ENCODE results near the gene HSDL2.

Gene HSDL2

DNA sequence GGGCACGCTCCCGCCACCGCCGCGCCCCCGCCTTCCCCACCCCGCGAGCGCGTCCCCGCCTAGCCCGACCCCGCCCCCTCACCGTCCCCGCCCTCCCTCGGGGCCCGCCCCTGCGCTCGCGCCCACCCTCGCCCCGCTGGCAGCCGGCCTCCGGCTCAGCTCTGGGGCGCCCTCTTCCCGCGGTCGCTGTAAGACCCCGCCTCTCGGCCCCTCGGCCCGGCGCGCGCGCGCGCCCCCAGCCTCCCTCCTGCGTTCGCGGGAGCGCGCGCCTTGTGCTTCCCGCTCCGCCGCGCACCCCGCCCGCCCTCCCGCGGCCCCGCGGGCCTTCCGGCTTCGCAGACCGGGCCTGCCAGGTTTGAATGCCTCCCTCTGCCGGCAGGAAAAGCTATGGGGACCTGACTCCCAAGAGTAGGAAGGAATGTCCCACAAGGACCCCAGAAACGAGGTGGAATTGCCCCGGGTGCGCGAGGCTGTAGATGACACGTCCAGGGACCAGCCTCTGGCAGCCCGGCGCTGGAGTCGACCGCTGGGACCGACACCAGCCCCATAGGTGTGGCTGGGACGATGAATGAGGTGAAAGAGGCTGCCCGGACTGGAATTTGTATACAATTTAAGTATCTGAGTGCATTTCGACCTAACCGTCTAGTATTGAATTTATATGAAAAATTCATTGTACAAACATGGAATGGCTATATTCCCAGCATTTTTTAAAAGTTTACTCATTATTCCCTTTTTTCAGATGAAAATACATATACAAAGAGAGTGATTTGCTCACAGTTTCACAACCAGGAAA, 46.1 kb upstream of the HSDL2 start:
- TF ChIP-seq, protein P1, sequence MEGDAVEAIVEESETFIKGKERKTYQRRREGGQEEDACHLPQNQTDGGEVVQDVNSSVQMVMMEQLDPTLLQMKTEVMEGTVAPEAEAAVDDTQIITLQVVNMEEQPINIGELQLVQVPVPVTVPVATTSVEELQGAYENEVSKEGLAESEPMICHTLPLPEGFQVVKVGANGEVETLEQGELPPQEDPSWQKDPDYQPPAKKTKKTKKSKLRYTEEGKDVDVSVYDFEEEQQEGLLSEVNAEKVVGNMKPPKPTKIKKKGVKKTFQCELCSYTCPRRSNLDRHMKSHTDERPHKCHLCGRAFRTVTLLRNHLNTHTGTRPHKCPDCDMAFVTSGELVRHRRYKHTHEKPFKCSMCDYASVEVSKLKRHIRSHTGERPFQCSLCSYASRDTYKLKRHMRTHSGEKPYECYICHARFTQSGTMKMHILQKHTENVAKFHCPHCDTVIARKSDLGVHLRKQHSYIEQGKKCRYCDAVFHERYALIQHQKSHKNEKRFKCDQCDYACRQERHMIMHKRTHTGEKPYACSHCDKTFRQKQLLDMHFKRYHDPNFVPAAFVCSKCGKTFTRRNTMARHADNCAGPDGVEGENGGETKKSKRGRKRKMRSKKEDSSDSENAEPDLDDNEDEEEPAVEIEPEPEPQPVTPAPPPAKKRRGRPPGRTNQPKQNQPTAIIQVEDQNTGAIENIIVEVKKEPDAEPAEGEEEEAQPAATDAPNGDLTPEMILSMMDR (IDR thresholded peaks at IDR 0.05; ENCODE audit: insufficient read depth, low read length, missing control alignments) = peak; percentile 55
- ChIA-PET POLR2A (interaction anchor here (1.0 to 1.4 kb wide), 2 partner anchors 46 to 113 kb away, joined by 3 to 4 read pairs; partner anchors contain the start of gene HSDL2), CTCF (interaction anchor here (0.7 to 1.6 kb wide), 12 partner anchors 9 to 385 kb away, joined by 3 to 6 read pairs (median 3); no protein-coding TSS in a partner anchor)
- DNase-seq (ENCODE audit: low read depth, low spot score) = peak; percentile 24
- H3K4me3 ChIP-seq (ENCODE audit: low read depth, low read length) = peak overlapping the region; percentile 91

DNA sequence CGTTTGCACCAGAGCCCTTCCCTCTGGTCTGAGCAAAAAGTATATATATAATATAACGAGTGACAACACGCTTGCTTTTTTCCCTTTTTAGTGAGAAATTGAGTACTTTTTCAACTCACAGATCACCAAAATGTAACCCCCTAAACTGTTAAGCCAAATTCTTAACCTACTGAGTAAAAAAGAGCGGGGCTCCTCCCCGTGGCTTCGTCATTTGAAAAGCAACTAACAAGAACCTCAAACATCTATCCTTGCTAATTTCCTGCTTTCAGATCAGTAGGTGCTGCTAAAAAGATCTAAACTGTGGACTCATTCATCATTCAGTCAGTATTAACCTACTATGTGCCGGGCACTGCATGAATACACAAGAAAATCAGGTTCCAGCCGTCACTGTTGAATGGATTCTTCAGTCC, 45.5 kb upstream of the HSDL2 start:
- TF ChIP-seq, protein P1 (IDR thresholded peaks at IDR 0.05; ENCODE audit: insufficient read depth, low read length, missing control alignments) = no peak
- peak overlapping the region; percentile 72 for H3K4me3 ChIP-seq (ENCODE audit: low read depth, low read length)
- DNase-seq (ENCODE audit: low read depth, low spot score) = no peak
- POLR2A ChIA-PET = interaction anchor here (0.9 kb wide), 1 partner anchor 32 kb away, joined by 3 read pairs; no protein-coding TSS in a partner anchor
- CTCF ChIA-PET = interaction anchor here (0.8 to 1.6 kb wide), 7 partner anchors 8 to 237 kb away, joined by 3 to 14 read pairs (median 5); no protein-coding TSS in a partner anchor

DNA sequence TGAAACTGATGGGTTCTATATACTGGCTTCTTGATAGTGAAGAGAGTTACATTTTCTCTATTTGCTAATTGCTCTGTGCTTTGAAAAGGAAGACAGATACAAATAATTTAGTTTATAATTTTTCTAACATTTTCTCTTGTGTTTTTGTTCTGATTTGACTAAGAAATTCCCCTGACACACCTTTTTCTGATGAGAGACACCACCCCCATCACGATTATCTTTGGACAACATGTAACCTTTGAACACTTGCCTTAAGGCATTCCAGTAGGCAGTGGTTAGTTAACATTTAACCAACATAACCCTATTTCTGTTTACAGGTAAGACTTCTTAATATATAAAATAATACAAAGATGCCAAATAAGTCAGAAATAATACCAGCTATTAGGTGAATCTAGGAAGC, 42.4 kb upstream of the HSDL2 start:
- CTCF ChIA-PET = interaction anchor here (1.1 to 1.6 kb wide), 2 partner anchors 243 to 247 kb away, joined by 3 to 4 read pairs; no protein-coding TSS in a partner anchor
- POLR2A ChIA-PET = no interaction called here
- H3K4me3 ChIP-seq (ENCODE audit: low read depth, low read length) = no peak overlapping the region
- DNase-seq (ENCODE audit: low read depth, low spot score) = no peak
- TF ChIP-seq, protein P1 (IDR thresholded peaks at IDR 0.05; ENCODE audit: insufficient read depth, low read length, missing control alignments) = no peak

DNA sequence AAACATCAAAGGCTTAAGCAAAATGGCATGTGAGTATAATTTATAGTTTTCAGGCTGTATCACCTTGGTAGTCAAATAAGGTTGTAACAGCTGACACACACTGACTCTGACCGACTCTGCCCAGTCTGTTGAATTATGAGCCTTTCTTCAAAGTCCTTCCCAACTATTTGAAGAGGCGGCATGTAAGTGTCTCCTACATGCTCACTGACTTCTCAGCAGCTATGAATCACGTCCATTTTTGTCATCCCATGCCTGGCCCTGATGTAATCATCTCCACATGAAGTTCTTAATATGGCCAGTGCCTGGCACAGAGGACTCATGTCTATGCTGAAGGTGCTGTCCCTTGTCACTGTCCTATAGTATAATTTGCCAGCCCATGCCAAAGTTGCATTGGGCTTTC, 41.3 kb upstream of the HSDL2 start:
- DNase-seq (ENCODE audit: low read depth, low spot score) = peak; percentile 53

DNA sequence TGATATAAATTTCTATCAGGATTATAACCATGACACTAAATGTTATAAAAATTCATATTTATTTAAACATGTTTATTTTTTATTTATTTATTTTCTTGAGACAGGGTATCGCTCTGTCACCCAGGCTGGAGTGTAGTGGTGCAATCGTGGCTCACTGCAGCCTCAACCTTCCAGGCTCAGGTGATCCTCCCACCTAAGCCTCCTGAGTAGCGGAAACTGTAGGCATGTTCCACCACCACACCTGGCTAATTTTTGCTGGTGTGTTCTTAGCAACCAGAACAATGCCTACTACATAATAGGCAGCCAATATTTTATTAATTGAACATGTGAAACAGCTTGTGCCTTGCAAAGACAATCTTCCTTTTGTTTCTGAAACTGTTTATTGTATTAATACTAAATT, 40.0 kb upstream of the HSDL2 start:
- CTCF ChIA-PET = interaction anchor here (0.8 kb wide), 1 partner anchor 21 kb away, joined by 3 read pairs; no protein-coding TSS in a partner anchor
- TF ChIP-seq, protein P1 (IDR thresholded peaks at IDR 0.05; ENCODE audit: insufficient read depth, low read length, missing control alignments) = no peak
- DNase-seq (ENCODE audit: low read depth, low spot score) = no peak
- POLR2A ChIA-PET = no interaction called here
- no peak overlapping the region for H3K4me3 ChIP-seq (ENCODE audit: low read depth, low read length)

More for the DNA sequence above, 41.3 kb upstream of the HSDL2 start:
- ChIA-PET POLR2A (interaction anchor here (0.7 kb wide), 1 partner anchor 419 kb away, joined by 3 read pairs; no protein-coding TSS in a partner anchor), CTCF (no interaction called here)
- H3K4me3 ChIP-seq (ENCODE audit: low read depth, low read length) = no peak overlapping the region
- TF ChIP-seq, protein P1 (IDR thresholded peaks at IDR 0.05; ENCODE audit: insufficient read depth, low read length, missing control alignments) = no peak

DNA sequence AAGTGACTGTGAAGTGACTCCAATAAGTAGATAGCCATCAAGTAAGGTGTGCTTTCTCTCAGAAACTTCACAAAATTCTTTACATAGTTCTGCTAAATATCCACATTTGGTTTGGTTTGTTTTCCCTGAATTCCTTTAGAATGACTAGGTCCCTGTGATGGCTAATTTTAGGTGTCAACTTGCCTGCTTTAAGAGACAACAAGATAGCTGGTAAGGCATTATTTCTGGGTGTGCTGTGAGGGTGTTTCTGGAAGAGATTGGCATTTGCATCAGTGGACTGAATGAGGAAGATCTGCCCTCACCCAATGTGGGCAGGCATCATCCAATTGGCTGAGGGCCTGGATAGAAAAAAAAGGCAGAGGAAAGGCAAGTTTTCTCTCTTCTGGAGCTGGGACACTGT, 38.2 kb upstream of the HSDL2 start:
- CTCF ChIA-PET = interaction anchor here (1.0 to 1.8 kb wide), 3 partner anchors 8 to 370 kb away, joined by 3 to 6 read pairs (median 4); partner anchors contain the start of gene PTBP3
- TF ChIP-seq, protein P1 (IDR thresholded peaks at IDR 0.05; ENCODE audit: insufficient read depth, low read length, missing control alignments) = no peak
- H3K4me3 ChIP-seq (ENCODE audit: low read depth, low read length) = no peak overlapping the region
- peak; percentile 28 for DNase-seq (ENCODE audit: low read depth, low spot score)
- POLR2A ChIA-PET = interaction anchor here (0.6 to 0.9 kb wide), 2 partner anchors 108 to 244 kb away, joined by 3 read pairs; no protein-coding TSS in a partner anchor
